Measurements from ENCODE around the gene SNUPN.

Gene SNUPN

DNA sequence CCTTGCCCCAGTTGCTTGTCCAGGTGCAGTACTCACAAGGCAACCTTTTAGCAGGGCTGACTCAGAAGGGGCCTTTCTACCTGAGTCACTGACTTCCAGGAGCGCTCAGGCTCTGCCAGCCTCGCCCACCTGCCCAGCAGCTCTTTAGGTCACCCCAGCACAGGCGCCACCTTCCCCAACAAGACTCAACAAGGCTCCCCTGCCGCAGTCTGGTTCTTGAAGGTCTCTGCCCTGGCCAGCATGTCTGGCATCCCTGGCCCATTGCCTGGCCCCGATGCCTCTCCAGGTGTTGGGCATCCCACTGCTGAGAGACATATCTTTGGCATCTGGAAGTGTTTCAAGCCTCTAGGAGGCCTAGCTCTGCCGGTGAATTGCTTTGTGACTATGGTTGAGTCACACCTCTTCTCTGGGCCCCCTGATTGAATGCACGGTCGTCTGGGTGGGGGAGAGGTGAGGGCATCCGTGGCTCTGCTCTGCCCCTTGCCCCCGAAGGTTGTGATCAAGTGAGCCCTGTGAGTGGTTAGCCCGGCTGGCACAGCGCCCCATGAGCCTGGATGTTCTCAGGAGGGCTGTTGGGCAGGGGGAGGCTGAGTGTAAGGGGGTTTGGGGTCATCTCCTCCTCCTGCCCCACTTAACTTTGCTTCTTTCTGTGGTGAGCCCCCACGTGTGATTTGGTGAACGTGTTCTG is 43.8 kb upstream of the SNUPN start:
- peak; percentile 22 for DNase-seq (ENCODE audit: low read depth)
- TF ChIP-seq, protein P1, sequence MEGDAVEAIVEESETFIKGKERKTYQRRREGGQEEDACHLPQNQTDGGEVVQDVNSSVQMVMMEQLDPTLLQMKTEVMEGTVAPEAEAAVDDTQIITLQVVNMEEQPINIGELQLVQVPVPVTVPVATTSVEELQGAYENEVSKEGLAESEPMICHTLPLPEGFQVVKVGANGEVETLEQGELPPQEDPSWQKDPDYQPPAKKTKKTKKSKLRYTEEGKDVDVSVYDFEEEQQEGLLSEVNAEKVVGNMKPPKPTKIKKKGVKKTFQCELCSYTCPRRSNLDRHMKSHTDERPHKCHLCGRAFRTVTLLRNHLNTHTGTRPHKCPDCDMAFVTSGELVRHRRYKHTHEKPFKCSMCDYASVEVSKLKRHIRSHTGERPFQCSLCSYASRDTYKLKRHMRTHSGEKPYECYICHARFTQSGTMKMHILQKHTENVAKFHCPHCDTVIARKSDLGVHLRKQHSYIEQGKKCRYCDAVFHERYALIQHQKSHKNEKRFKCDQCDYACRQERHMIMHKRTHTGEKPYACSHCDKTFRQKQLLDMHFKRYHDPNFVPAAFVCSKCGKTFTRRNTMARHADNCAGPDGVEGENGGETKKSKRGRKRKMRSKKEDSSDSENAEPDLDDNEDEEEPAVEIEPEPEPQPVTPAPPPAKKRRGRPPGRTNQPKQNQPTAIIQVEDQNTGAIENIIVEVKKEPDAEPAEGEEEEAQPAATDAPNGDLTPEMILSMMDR (IDR thresholded peaks at IDR 0.05; ENCODE audit: low read length, missing control alignments) = no peak

DNA sequence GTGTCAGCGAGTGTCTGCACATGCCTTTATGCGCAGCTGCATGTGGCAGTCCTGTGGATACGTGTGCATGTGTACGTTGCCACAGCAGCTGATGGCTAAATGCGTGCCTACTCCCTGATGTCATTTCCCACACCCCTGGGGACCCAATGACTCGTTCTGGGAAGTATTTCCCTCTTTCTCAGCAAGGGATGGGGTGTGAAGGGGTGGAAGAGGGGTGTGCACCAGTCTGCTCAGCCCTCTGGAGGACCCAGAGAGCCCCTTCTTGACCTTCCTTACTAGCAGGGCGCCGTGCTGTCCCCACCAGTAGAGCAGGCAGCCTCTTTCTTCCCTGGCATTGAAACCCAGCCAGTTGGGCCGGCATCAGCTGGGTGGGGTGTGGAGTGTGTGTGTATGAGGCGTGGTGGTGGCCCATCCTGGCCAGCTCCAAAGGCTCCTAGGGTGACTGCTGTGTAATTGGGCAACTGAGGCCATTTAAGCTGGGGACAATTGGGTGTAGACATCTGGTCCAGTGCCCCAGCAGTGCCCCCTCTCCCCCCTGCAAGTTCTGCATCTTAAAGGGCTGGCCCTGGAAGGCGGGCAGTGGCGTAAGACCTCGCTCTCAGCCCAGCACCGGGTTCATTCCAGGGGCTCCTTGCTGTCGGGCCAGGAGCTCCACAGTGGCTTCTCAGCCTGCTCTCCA is 41.4 kb upstream of the SNUPN start:
- TF ChIP-seq, protein P1 (IDR thresholded peaks at IDR 0.05; ENCODE audit: low read length, missing control alignments) = no peak
- H3K4me3 ChIP-seq (replicated peaks; ENCODE audit: low read depth, low read length) = no peak overlapping the region
- DNase-seq (ENCODE audit: low read depth) = peak; percentile 99

More for the DNA sequence above, 43.8 kb upstream of the SNUPN start:
- H3K4me3 ChIP-seq (replicated peaks; ENCODE audit: low read depth, low read length) = no peak overlapping the region

DNA sequence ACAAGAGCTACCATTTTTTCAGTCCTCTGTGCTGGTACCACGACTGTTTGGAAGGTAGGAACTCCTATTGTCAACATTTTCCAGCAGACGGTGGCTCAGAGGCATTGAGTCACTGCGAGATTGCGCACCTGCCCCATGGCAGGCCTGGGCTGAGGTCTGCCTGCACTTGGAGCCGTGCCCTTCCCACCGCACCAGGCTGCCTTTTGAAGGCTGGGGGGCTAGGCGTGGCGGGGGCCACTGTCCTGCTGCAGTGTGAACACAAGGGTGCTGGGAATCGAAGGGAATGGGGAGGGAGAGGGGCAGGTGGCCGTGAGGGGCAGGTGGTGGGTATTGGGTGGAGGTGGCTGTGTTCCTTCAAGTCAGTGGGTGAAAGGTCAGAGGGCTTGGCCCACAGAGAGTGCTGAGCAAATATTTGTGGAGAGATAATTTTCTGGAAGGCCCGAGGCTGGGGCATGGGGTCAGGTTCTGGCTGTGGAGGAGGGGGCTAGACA is 38.5 kb upstream of the SNUPN start:
- H3K4me3 ChIP-seq (replicated peaks; ENCODE audit: low read depth, low read length) = no peak overlapping the region
- TF ChIP-seq, protein P1 (IDR thresholded peaks at IDR 0.05; ENCODE audit: low read length, missing control alignments) = no peak
- no peak for DNase-seq (ENCODE audit: low read depth)

DNA sequence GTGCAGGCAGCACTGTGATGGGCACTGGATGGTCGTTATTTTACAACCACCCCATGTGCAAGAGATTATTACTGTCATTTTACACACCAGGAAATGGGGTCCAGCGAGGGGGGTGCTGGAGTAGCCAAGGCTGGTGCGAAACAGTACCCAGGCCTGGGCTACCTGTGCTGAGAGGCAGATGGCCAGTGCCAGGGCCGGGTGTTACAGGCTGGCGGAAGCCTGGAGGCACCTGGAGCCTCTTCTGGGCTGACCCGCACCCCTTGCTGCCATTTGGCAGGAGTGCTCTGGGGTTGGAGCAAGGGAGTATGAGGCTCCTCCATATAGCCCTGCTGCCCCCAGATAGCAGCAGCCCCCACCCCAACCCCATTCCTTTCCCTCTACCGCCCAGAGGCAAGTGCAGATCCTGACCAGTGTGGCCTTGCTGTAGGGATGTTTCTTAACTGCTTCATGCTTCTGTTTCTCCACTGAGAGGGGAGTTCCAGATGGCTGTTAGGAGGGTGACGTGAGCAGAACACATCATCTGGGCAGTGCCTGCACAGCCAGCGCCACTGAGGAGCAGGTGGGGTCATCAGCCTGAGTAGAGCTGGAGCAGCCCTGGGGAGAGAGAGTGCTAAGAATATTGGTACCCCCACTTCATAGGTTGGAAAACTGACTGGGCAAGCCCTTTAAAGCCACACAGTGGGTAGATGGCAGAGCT is 37.4 kb upstream of the SNUPN start:
- H3K4me3 ChIP-seq (replicated peaks; ENCODE audit: low read depth, low read length) = no peak overlapping the region
- TF ChIP-seq, protein P1 (IDR thresholded peaks at IDR 0.05; ENCODE audit: low read length, missing control alignments) = no peak
- DNase-seq (ENCODE audit: low read depth) = no peak

DNA sequence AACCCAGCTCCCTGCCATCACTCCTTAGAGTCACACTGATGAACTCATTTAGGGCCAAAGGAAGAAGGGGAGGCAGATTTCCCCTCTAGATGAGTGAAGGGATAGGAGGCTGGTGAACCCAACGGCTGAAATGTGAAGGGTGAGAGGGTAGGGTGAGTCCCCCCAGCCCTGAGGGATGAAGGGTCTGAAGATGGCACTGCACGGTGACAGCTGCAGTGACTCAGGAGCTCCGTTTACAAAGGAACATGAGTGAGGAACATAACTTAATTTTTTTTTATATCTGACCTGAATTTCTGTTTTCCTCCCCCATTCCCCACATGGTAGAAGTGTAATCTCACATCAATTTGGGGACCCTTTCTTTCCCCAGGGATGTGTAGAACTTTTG is 36.2 kb upstream of the SNUPN start:
- no peak for DNase-seq (ENCODE audit: low read depth)
- TF ChIP-seq, protein P1 (IDR thresholded peaks at IDR 0.05; ENCODE audit: low read length, missing control alignments) = no peak

DNA sequence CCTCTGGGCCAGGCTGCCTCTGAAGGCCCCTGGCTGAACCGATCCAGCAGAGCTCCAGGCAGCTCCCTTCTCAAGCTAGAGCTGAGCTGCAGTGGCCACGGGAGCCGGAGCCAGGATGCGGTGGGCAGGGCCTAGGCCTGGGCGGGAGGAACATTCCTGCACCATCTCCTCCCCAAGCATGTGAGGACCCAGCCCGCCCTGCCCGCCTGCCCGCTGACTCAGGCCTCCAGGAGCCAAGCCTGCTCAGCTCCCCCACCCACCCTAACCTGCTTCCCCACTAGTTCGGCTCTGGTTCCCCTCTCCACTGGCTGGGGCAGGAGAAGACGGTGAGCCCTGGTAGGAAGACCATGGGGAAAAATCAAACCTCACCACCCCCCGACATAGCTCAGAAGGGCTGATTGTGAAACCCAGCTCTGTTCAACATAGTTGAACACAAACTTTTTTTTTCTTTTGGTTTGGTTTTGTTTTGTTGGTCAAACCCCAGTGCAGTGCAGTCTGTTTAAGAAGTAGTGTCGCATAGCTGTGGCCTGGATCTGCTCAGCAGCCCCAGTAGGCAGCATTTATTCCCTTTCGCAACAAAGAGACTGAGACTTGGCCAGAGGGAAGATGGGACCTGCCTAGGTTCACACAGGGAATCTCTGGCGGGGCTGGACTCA is 35.7 kb upstream of the SNUPN start:
- DNase-seq (ENCODE audit: low read depth) = peak; percentile 93
- TF ChIP-seq, protein P1 (IDR thresholded peaks at IDR 0.05; ENCODE audit: low read length, missing control alignments) = no peak
- peak overlapping the region; percentile 19 for H3K4me3 ChIP-seq (replicated peaks; ENCODE audit: low read depth, low read length)

More for the DNA sequence above, 36.2 kb upstream of the SNUPN start:
- no peak overlapping the region for H3K4me3 ChIP-seq (replicated peaks; ENCODE audit: low read depth, low read length)

Measured in fibroblast of pulmonary artery (primary cell).